HG02588 (cell line): Measurements from ENCODE around the gene WIPF1.
"Not testable (repeated sequence)": the region's sequence is repeated elsewhere in the genome, so short reads cannot be mapped to it uniquely, and the experiment has no call there.

Source experiments
- ATAC-seq: cut with Tn5 transposase; IDR thresholded peaks from one replicate; pipeline ENCODE4 v1.9.1; 2021; ENCODE audit warnings: mild to moderate bottlenecking, moderate library complexity; ENCODE audit not compliant: unreplicated experiment

WIPF1 gene

GRCh38 chr2:174573621-174574081, 24.0 kb downstream of the WIPF1 start:
- ATAC-seq, result no peak

- no peak for ATAC-seq
Measured at GRCh38 chr2:174572556-174572955, 25.0 kb downstream of the WIPF1 start.

- ATAC-seq, result no peak
Measured at GRCh38 chr2:174571669-174572323, 25.8 kb downstream of the WIPF1 start.

- no peak for ATAC-seq
Measured at GRCh38 chr2:174570318-174570958, 27.2 kb downstream of the WIPF1 start.

GRCh38 chr2:174569678-174570077, 27.9 kb downstream of the WIPF1 start:
- no peak for ATAC-seq

GRCh38 chr2:174568425-174568824, 29.2 kb downstream of the WIPF1 start:
- ATAC-seq, result peak; percentile 72

GRCh38 chr2:174566871-174567270, 30.7 kb downstream of the WIPF1 start:
- no peak for ATAC-seq

- ATAC-seq, result no peak
Measured at GRCh38 chr2:174563530-174564282, 33.9 kb downstream of the WIPF1 start.

- no peak for ATAC-seq
Measured at GRCh38 chr2:174561972-174562370, 35.6 kb downstream of the WIPF1 start.

GRCh38 chr2:174561283-174561971, 36.2 kb downstream of the WIPF1 start:
- no peak for ATAC-seq

GRCh38 chr2:174560737-174561136, 36.9 kb downstream of the WIPF1 start:
- ATAC-seq, result no peak

GRCh38 chr2:174555998-174556397, 41.6 kb downstream of the WIPF1 start:
- ATAC-seq, result no peak

GRCh38 chr2:174554529-174555150, 43.0 kb downstream of the WIPF1 start:
- ATAC-seq, result no peak

GRCh38 chr2:174553811-174554493, 43.7 kb downstream of the WIPF1 start:
- ATAC-seq, result no peak

GRCh38 chr2:174552880-174553279, 44.7 kb downstream of the WIPF1 start:
- ATAC-seq, result no peak

GRCh38 chr2:174551697-174552096, 45.9 kb downstream of the WIPF1 start:
- ATAC-seq, result no peak

- not testable (repeated sequence) for ATAC-seq
Measured at GRCh38 chr2:174548646-174549045, 49.0 kb downstream of the WIPF1 start.

- not testable (repeated sequence) for ATAC-seq
Measured at GRCh38 chr2:174548021-174548420, 49.6 kb downstream of the WIPF1 start.

GRCh38 chr2:174546519-174547506, 50.8 kb downstream of the WIPF1 start:
- no peak for ATAC-seq
